ENCODE results near the gene CGB5.

GRCh38 chr19:49057636-49058234 is 14.1 kb downstream of the CGB5 start, which contains the start of gene CGB7:
- TF ChIP-seq, protein P1, sequence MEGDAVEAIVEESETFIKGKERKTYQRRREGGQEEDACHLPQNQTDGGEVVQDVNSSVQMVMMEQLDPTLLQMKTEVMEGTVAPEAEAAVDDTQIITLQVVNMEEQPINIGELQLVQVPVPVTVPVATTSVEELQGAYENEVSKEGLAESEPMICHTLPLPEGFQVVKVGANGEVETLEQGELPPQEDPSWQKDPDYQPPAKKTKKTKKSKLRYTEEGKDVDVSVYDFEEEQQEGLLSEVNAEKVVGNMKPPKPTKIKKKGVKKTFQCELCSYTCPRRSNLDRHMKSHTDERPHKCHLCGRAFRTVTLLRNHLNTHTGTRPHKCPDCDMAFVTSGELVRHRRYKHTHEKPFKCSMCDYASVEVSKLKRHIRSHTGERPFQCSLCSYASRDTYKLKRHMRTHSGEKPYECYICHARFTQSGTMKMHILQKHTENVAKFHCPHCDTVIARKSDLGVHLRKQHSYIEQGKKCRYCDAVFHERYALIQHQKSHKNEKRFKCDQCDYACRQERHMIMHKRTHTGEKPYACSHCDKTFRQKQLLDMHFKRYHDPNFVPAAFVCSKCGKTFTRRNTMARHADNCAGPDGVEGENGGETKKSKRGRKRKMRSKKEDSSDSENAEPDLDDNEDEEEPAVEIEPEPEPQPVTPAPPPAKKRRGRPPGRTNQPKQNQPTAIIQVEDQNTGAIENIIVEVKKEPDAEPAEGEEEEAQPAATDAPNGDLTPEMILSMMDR (IDR thresholded peaks at IDR 0.05; ENCODE audit: poor library complexity, severe bottlenecking) = no peak
- TF ChIP-seq EP300 (conservative IDR thresholded peaks at IDR 0.05; ENCODE audit: poor library complexity, severe bottlenecking) (no peak), TAF1 (IDR thresholded peaks at IDR 0.05; ENCODE audit: low read depth) (no peak), EZH2 (IDR thresholded peaks at IDR 0.05; ENCODE audit: borderline replicate concordance, insufficient read depth, low read length, poor library complexity, severe bottlenecking) (no peak), POLR2AphosphoS5 (IDR thresholded peaks at IDR 0.05) (no peak), SMC3 (conservative IDR thresholded peaks at IDR 0.05; ENCODE audit: poor library complexity) (no peak), RAD21 (conservative IDR thresholded peaks at IDR 0.05) (no peak), MXI1 (conservative IDR thresholded peaks at IDR 0.05; ENCODE audit: poor library complexity, severe bottlenecking) (no peak)
- TF ChIP-seq, protein P2, sequence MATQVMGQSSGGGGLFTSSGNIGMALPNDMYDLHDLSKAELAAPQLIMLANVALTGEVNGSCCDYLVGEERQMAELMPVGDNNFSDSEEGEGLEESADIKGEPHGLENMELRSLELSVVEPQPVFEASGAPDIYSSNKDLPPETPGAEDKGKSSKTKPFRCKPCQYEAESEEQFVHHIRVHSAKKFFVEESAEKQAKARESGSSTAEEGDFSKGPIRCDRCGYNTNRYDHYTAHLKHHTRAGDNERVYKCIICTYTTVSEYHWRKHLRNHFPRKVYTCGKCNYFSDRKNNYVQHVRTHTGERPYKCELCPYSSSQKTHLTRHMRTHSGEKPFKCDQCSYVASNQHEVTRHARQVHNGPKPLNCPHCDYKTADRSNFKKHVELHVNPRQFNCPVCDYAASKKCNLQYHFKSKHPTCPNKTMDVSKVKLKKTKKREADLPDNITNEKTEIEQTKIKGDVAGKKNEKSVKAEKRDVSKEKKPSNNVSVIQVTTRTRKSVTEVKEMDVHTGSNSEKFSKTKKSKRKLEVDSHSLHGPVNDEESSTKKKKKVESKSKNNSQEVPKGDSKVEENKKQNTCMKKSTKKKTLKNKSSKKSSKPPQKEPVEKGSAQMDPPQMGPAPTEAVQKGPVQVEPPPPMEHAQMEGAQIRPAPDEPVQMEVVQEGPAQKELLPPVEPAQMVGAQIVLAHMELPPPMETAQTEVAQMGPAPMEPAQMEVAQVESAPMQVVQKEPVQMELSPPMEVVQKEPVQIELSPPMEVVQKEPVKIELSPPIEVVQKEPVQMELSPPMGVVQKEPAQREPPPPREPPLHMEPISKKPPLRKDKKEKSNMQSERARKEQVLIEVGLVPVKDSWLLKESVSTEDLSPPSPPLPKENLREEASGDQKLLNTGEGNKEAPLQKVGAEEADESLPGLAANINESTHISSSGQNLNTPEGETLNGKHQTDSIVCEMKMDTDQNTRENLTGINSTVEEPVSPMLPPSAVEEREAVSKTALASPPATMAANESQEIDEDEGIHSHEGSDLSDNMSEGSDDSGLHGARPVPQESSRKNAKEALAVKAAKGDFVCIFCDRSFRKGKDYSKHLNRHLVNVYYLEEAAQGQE (IDR thresholded peaks at IDR 0.05; ENCODE audit: borderline replicate concordance) = no peak

Data from neural cell (in vitro differentiated cells).